GM23248 (cell line): ENCODE results near the gene KLHL3.

Experiments used
- EZH2 ChIP-seq: fragments of 200-600 bp; sonication (generic); IDR thresholded peaks from 2 replicates; pipeline ENCODE4 v1.6.1; 2018; ENCODE audit warnings: antibody characterized with exemption, mild to moderate bottlenecking; ENCODE audit not compliant: insufficient read depth, poor library complexity, severe bottlenecking
- EZH2phosphoT487 ChIP-seq: fragments of 200-600 bp; sonication (generic); IDR thresholded peaks from 2 replicates; pipeline ENCODE4 v1.6.1; 2018; ENCODE audit warnings: antibody characterized with exemption, moderate library complexity, mild to moderate bottlenecking, low read depth; ENCODE audit not compliant: insufficient read depth

- no peak for TF ChIP-seq EZH2
- no peak for TF ChIP-seq EZH2phosphoT487
Observed at GRCh38 chr5:137612576-137612975, 123.3 kb downstream of the KLHL3 start.
